ENCODE data around the gene HOXD10.
A peak's percentile ranks its signal among the peaks of the same experiment; 100 is the strongest.

The HOXD10 gene

GRCh38 chr2:176095421-176095820, 21.2 kb upstream of the HOXD10 start:
- H4K20me1 ChIP-seq: peaks cover 96% of the 10 kb centered on the region
- H3K36me3 ChIP-seq: no peaks in the 10 kb centered on the region
- H3K4me2 ChIP-seq: no peak overlapping the region
- no peak overlapping the region for H3K27ac ChIP-seq
- no peak overlapping the region for H3K4me3 ChIP-seq
- peaks cover 9% of the 10 kb centered on the region for H3K4me1 ChIP-seq
- H3K9ac ChIP-seq: no peak overlapping the region
- H3K27me3 ChIP-seq: peaks cover 100% of the 10 kb centered on the region
- no peak for TF ChIP-seq Cebpa-rat (IDR thresholded peaks at IDR 0.05)
- H3K9me3 ChIP-seq: peaks cover 36% of the 10 kb centered on the region

- H3K27me3 ChIP-seq: peaks cover 100% of the 10 kb centered on the region
- peaks cover 96% of the 10 kb centered on the region for H4K20me1 ChIP-seq
- peaks cover 9% of the 10 kb centered on the region for H3K4me1 ChIP-seq
- H3K4me3 ChIP-seq: peak overlapping the region; percentile 59
- no peak overlapping the region for H3K9ac ChIP-seq
- no peak overlapping the region for H3K27ac ChIP-seq
- peak overlapping the region; percentile 78 for H3K4me2 ChIP-seq
- peaks cover 46% of the 10 kb centered on the region for H3K9me3 ChIP-seq
- H3K36me3 ChIP-seq: no peaks in the 10 kb centered on the region
- no peak for TF ChIP-seq Cebpa-rat (IDR thresholded peaks at IDR 0.05)
Measured at GRCh38 chr2:176096243-176096985, 20.2 kb upstream of the HOXD10 start.

GRCh38 chr2:176096986-176097819, 19.4 kb upstream of the HOXD10 start:
- Histone ChIP-seq H3K4me3 (peak overlapping the region; percentile 59), H3K4me1 (peaks cover 9% of the 10 kb centered on the region), H4K20me1 (peaks cover 97% of the 10 kb centered on the region), H3K27me3 (peaks cover 100% of the 10 kb centered on the region), H3K4me2 (peak overlapping the region; percentile 78), H3K9ac (no peak overlapping the region), H3K36me3 (no peaks in the 10 kb centered on the region), H3K27ac (no peak overlapping the region), H3K9me3 (peaks cover 48% of the 10 kb centered on the region)
- TF ChIP-seq Cebpa-rat (IDR thresholded peaks at IDR 0.05): no peak

- Histone ChIP-seq H3K27me3 (peaks cover 100% of the 10 kb centered on the region), H3K4me3 (peak overlapping the region; percentile 59; the same call in 1 of the 2 replicates), H3K27ac (no peak overlapping the region), H3K4me1 (peaks cover 9% of the 10 kb centered on the region), H3K4me2 (peak overlapping the region; percentile 78), H4K20me1 (peaks cover 93% of the 10 kb centered on the region), H3K9me3 (peaks cover 48% of the 10 kb centered on the region), H3K36me3 (no peaks in the 10 kb centered on the region), H3K9ac (no peak overlapping the region)
- no peak for TF ChIP-seq Cebpa-rat (IDR thresholded peaks at IDR 0.05)
Measured at GRCh38 chr2:176097820-176098365, 18.7 kb upstream of the HOXD10 start.

- H3K4me2 ChIP-seq: no peak overlapping the region
- H3K9ac ChIP-seq: no peak overlapping the region
Measured at GRCh38 chr2:176098366-176099158, 18.0 kb upstream of the HOXD10 start.

GRCh38 chr2:176099159-176099727, 17.3 kb upstream of the HOXD10 start:
- H3K4me2 ChIP-seq: no peak overlapping the region
- no peak overlapping the region for H3K9ac ChIP-seq
- H4K20me1 ChIP-seq: peaks cover 90% of the 10 kb centered on the region
- H3K27ac ChIP-seq: no peak overlapping the region
- H3K4me3 ChIP-seq: no peak overlapping the region
- H3K9me3 ChIP-seq: peaks cover 51% of the 10 kb centered on the region
- H3K4me1 ChIP-seq: peaks cover 9% of the 10 kb centered on the region
- H3K27me3 ChIP-seq: peaks cover 100% of the 10 kb centered on the region
- no peaks in the 10 kb centered on the region for H3K36me3 ChIP-seq
- no peak for TF ChIP-seq Cebpa-rat (IDR thresholded peaks at IDR 0.05)

More at GRCh38 chr2:176098366-176099158, 18.0 kb upstream of the HOXD10 start:
- Histone ChIP-seq H3K4me1 (peaks cover 9% of the 10 kb centered on the region), H3K9me3 (peaks cover 46% of the 10 kb centered on the region), H4K20me1 (peaks cover 92% of the 10 kb centered on the region), H3K36me3 (no peaks in the 10 kb centered on the region), H3K27ac (no peak overlapping the region), H3K27me3 (peaks cover 100% of the 10 kb centered on the region), H3K4me3 (no peak overlapping the region)
- TF ChIP-seq Cebpa-rat (IDR thresholded peaks at IDR 0.05): no peak

- no peak for TF ChIP-seq Cebpa-rat (IDR thresholded peaks at IDR 0.05)
- H3K4me1 ChIP-seq: peaks cover 9% of the 10 kb centered on the region
- H3K4me2 ChIP-seq: no peak within 1 kb of the TSS
- peaks cover 57% of the 10 kb centered on the region for H3K9me3 ChIP-seq
- peaks cover 100% of the 10 kb centered on the region for H3K27me3 ChIP-seq
- no peak within 1 kb of the TSS for H3K4me3 ChIP-seq
- no peaks in the 10 kb centered on the region for H3K36me3 ChIP-seq
- H3K27ac ChIP-seq: no peak within 1 kb of the TSS
- peaks cover 83% of the 10 kb centered on the region for H4K20me1 ChIP-seq
- H3K9ac ChIP-seq: no peak within 1 kb of the TSS
Measured at GRCh38 chr2:176099728-176100546, 16.6 kb upstream of the HOXD10 start, which contains the start of gene HOXD12. HOXD12 (plus strand) TSS chr2:176099795; CDS start chr2:176099802, 7 bp downstream.

- Histone ChIP-seq H3K4me3 (no peak overlapping the region), H3K4me2 (no peak overlapping the region), H3K9ac (no peak overlapping the region), H3K36me3 (no peaks in the 10 kb centered on the region), H3K27ac (no peak overlapping the region), H3K27me3 (peaks cover 100% of the 10 kb centered on the region), H4K20me1 (peaks cover 76% of the 10 kb centered on the region), H3K4me1 (peaks cover 9% of the 10 kb centered on the region), H3K9me3 (peaks cover 65% of the 10 kb centered on the region)
- TF ChIP-seq Cebpa-rat (IDR thresholded peaks at IDR 0.05): no peak
Measured at GRCh38 chr2:176100547-176101140, 15.9 kb upstream of the HOXD10 start.

All from BLaER1 (cell line).